Colonic mucosa (tissue), 4 donors: ENCODE results near the gene UBE2G2. TPM values are rescaled to one million over a fixed set of nuclear protein-coding genes. Genes with fewer than 3 reads are reported as not detected.

ENCODE experiments used
- DNase-seq: peaks from one replicate; pipeline ENCODE4 v3.0.0-alpha.2; 2020
- H3K27ac ChIP-seq: fragments of 200-600 bp; one replicate; pipeline ENCODE4 v1.8.0; 2021
- H3K27me3 ChIP-seq: fragments of 200-600 bp; one replicate; pipeline ENCODE4 v1.8.0; 2021
- H3K36me3 ChIP-seq: fragments of 200-600 bp; one replicate; pipeline ENCODE4 v1.8.0; 2021
- H3K4me1 ChIP-seq: fragments of 200-600 bp; one replicate; pipeline ENCODE4 v1.8.0; 2021; ENCODE audit warnings: mild to moderate bottlenecking
- H3K4me3 ChIP-seq: fragments of 200-600 bp; one replicate; pipeline ENCODE4 v1.8.0; 2021
- H3K9ac ChIP-seq, 2 donors: one replicate each; pipeline ENCODE4 v1.7.0; 2013; ENCODE audit warnings: control low read depth in 2 of 2, low read depth in 2 of 2, low read length in 2 of 2
- H3K9me3 ChIP-seq: fragments of 200-600 bp; one replicate; pipeline ENCODE4 v1.8.0; 2021
- CTCF ChIP-seq: fragments of 200-600 bp; IDR thresholded peaks from one replicate; pipeline ENCODE4 v1.8.0; 2022; ENCODE audit warnings: antibody characterized with exemption, mild to moderate bottlenecking
- intact Hi-C: fragments of 100-400 bp; cut with DNase I; formaldehyde crosslinking; loops from one replicate; pipeline ENCODE4 v1.14.1; 2022
- total RNA-seq, 2 donors: library from RNA; stranded (reverse); fragmentation: NEBNext Ultra II Directional in 1 of 2; extraction: Animal tissue kit (Norgen Biotek cat#: 25700) in 1 of 2; gene quantifications; one replicate each; pipeline ENCODE4 v1.2.1, GENCODE V29; 2021
- donor health status: healthy.
- donor health status: DM: no; HTN: no; CAD: no.
- donor health status: DM: no; HTN: no; CAD: no.

The UBE2G2 gene
- total RNA-seq, 2 donors from 2014 or later: 50.3 to 76.1 TPM

- no peak overlapping the region for H3K9ac ChIP-seq
- H3K9me3 ChIP-seq: no peaks in the 10 kb centered on the region
- intact Hi-C loops: loop anchor here (5.0 to 10.0 kb wide), 3 partner anchors 64 to 459 kb away; no protein-coding TSS in a partner anchor
Measured at GRCh38 chr21:44803651-44804050, 2.0 kb upstream of the UBE2G2 start.

GRCh38 chr21:44802396-44803153 lies 955 bp upstream of the UBE2G2 start:
- Histone ChIP-seq H3K27me3 (no peaks in the 10 kb centered on the region), H3K36me3 (no peaks in the 10 kb centered on the region), H3K4me1 (peaks cover 10% of the 10 kb centered on the region), H3K4me3 (peak overlapping the region; percentile 93), H3K27ac (no peak overlapping the region), H3K9me3 (no peaks in the 10 kb centered on the region), H3K9ac (peak overlapping the region; percentile 82 to 83)
- intact Hi-C loops: loop anchor here (5.0 to 10.0 kb wide), 3 partner anchors 65 to 458 kb away; no protein-coding TSS in a partner anchor
- DNase-seq: no peak
- no peak for TF ChIP-seq CTCF

More at GRCh38 chr21:44803651-44804050, 2.0 kb upstream of the UBE2G2 start:
- no peak overlapping the region for H3K27ac ChIP-seq
- DNase-seq: no peak
- no peak overlapping the region for H3K4me3 ChIP-seq
- peaks cover 10% of the 10 kb centered on the region for H3K4me1 ChIP-seq
- TF ChIP-seq CTCF: no peak
- no peaks in the 10 kb centered on the region for H3K27me3 ChIP-seq
- H3K36me3 ChIP-seq: no peaks in the 10 kb centered on the region

- Histone ChIP-seq H3K9ac (peak overlapping the region; percentile 82 to 83), H3K4me1 (peaks cover 10% of the 10 kb centered on the region), H3K27me3 (no peaks in the 10 kb centered on the region), H3K36me3 (no peaks in the 10 kb centered on the region), H3K4me3 (peak overlapping the region; percentile 93), H3K9me3 (no peaks in the 10 kb centered on the region), H3K27ac (peak overlapping the region; percentile 32)
- intact Hi-C loops: loop anchor here (5.0 to 10.0 kb wide), 3 partner anchors 66 to 456 kb away; no protein-coding TSS in a partner anchor
- peak; percentile 32 for DNase-seq
- TF ChIP-seq CTCF: peak; percentile 24
Measured at GRCh38 chr21:44800971-44801467, 601 bp downstream of the UBE2G2 start.

GRCh38 chr21:44800103-44800502 lies 1.5 kb downstream of the UBE2G2 start:
- H3K36me3 ChIP-seq: no peaks in the 10 kb centered on the region
- peaks cover 10% of the 10 kb centered on the region for H3K4me1 ChIP-seq
- intact Hi-C loops: loop anchor here (5.0 to 10.0 kb wide), 3 partner anchors 67 to 455 kb away; no protein-coding TSS in a partner anchor
- DNase-seq: peak; percentile 63
- no peaks in the 10 kb centered on the region for H3K27me3 ChIP-seq
- H3K9me3 ChIP-seq: no peaks in the 10 kb centered on the region
- H3K27ac ChIP-seq: no peak overlapping the region
- no peak overlapping the region for H3K9ac ChIP-seq
- peak; percentile 47 for TF ChIP-seq CTCF
- H3K4me3 ChIP-seq: no peak overlapping the region

- intact Hi-C loops: loop anchor here (5.0 to 10.0 kb wide), 3 partner anchors 68 to 455 kb away; no protein-coding TSS in a partner anchor
Measured at GRCh38 chr21:44799646-44800045, 2.0 kb downstream of the UBE2G2 start.

More at GRCh38 chr21:44799646-44800045, 2.0 kb downstream of the UBE2G2 start:
- no peak for DNase-seq
- Histone ChIP-seq H3K4me3 (no peak overlapping the region), H3K27me3 (no peaks in the 10 kb centered on the region), H3K4me1 (peaks cover 10% of the 10 kb centered on the region), H3K9me3 (no peaks in the 10 kb centered on the region), H3K9ac (no peak overlapping the region), H3K36me3 (no peaks in the 10 kb centered on the region), H3K27ac (no peak overlapping the region)
- no peak for TF ChIP-seq CTCF
